Measurements from ENCODE around the gene REN.

DNA sequence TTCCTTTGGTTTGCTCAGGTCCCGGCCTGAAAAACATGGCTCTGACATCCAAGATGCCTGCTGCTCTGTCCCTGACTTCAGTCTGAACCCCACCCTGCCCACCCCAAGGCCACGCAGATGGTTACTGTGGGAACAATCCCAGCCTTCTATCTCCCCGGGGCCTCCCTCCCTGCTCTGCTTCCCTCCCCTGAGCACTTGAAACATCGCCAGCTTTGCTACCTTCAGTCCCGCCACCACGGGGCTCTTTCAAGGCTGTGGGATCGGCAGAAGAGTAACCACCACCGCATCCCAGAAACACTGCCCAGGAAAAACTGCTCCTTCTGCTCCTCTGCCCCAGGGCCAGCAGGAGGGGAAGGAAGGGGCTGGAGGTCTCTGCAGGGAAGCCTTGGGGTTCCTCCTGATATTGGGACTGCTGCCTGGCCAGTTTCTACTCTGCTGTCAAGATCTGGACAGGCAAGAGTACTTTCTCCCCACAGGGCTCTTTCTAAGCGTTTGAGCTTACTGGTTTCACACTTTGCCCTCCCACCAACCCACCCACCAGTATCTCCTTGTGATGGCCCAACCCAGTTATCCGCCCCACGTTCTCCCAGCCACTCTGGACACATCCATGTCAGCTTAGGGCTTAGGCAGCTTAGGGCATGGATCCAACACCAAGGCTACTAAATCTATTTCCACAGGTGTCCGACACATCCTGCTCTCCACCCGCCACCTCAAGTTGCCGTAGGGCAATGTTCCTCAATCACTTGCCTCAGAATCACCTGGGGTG lies 22.7 kb downstream of the REN start:
- TF ChIP-seq, protein P1, sequence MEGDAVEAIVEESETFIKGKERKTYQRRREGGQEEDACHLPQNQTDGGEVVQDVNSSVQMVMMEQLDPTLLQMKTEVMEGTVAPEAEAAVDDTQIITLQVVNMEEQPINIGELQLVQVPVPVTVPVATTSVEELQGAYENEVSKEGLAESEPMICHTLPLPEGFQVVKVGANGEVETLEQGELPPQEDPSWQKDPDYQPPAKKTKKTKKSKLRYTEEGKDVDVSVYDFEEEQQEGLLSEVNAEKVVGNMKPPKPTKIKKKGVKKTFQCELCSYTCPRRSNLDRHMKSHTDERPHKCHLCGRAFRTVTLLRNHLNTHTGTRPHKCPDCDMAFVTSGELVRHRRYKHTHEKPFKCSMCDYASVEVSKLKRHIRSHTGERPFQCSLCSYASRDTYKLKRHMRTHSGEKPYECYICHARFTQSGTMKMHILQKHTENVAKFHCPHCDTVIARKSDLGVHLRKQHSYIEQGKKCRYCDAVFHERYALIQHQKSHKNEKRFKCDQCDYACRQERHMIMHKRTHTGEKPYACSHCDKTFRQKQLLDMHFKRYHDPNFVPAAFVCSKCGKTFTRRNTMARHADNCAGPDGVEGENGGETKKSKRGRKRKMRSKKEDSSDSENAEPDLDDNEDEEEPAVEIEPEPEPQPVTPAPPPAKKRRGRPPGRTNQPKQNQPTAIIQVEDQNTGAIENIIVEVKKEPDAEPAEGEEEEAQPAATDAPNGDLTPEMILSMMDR (IDR thresholded peaks at IDR 0.05): no peak
- TF ChIP-seq POLR2A (IDR thresholded peaks at IDR 0.05): no peak
